Prostate gland (tissue), 2 donors: ENCODE results near the gene ACTN1.

Experiments used
- CTCF ChIP-seq, 4 experiments: fragments of 200-600 bp in 2 of 4; fragments of 450-650 bp in 2 of 4; sonication (generic) in 2 of 4; IDR thresholded peaks; 1 replicate in 3 of 4; 2 replicates in 1 of 4; pipeline ENCODE4 v1.5.1; 2016 to 2019; ENCODE audit warnings: antibody characterized with exemption in 4 of 4, mild to moderate bottlenecking in 2 of 4, moderate library complexity in 2 of 4
- POLR2A ChIP-seq: fragments of 450-650 bp; IDR thresholded peaks from one replicate; pipeline ENCODE4 v1.6.1; 2016; ENCODE audit warnings: antibody characterized with exemption, mild to moderate bottlenecking
- POLR2AphosphoS5 ChIP-seq: sonication (generic); formaldehyde crosslinking; IDR thresholded peaks from one replicate; pipeline ENCODE4 v1.6.1; 2017; ENCODE audit warnings: antibody characterized with exemption

- TF ChIP-seq CTCF (IDR thresholded peaks at IDR 0.05) (no peak), POLR2A (no peak), POLR2AphosphoS5 (no peak)
Measured at GRCh38 chr14:69004731-69005431, 25.8 kb upstream of the ACTN1 start.
